ENCODE results near the gene SUPT6H. TPM values are rescaled to one million over a fixed set of nuclear protein-coding genes. Genes with fewer than 3 reads are reported as not detected.

The SUPT6H gene
- total and polyA plus RNA-seq, 9 of the 15 experiments (the other 6 are each of a cell fraction or from before 2014, with no cell fraction given) = 1.7 to 77.7 (median 49.2) TPM

- no peak for TF ChIP-seq BCL6 (CRISPR knock-in tag; IDR thresholded peaks at IDR 0.05)
- TF ChIP-seq PRMT5 (CRISPR knock-in tag; IDR thresholded peaks at IDR 0.05) = no peak
- TF ChIP-seq DNMT1 (IDR thresholded peaks at IDR 0.05) = 0 out of 2 replicates have a peak, but pooled peaks have one; percentile 74
- TF ChIP-seq ETV5 (CRISPR knock-in tag; IDR thresholded peaks at IDR 0.05; ENCODE audit: low read depth) = peak; percentile 56; the same call in 1 of the 2 replicates
- TF ChIP-seq EP300 (IDR thresholded peaks at IDR 0.05; ENCODE audit: low read length) = no peak
- TF ChIP-seq ZNF239 (CRISPR knock-in tag; IDR thresholded peaks at IDR 0.05) = no peak
- no peak for TF ChIP-seq GATA2 (CRISPR knock-in tag; IDR thresholded peaks at IDR 0.05)
- TF ChIP-seq XRCC3 (IDR thresholded peaks at IDR 0.05) = no peak
- TF ChIP-seq CEBPG (CRISPR knock-in tag; IDR thresholded peaks at IDR 0.05) = no peak
- TF ChIP-seq CEBPG (tag; conservative IDR thresholded peaks at IDR 0.05 in 1 of 2, IDR thresholded peaks at IDR 0.05 in 1 of 2) = no peak
- TF ChIP-seq GTF2B (IDR thresholded peaks at IDR 0.05; ENCODE audit: extremely low read depth, insufficient read length) = no peak
- 0 out of 2 replicates have a peak, but pooled peaks have one; percentile 37 for TF ChIP-seq KDM2B (CRISPR knock-in tag; IDR thresholded peaks at IDR 0.05)
- TF ChIP-seq JUND (IDR thresholded peaks at IDR 0.05; ENCODE audit: borderline replicate concordance, low read depth, low read length) = peak; percentile 64
- TF ChIP-seq JUND (tag; IDR thresholded peaks at IDR 0.05; ENCODE audit: borderline replicate concordance, low read depth, low read length) = peak; percentile 9; the same call in 1 of the 3 replicates
- no peak for TF ChIP-seq TCF15 (CRISPR knock-in tag; IDR thresholded peaks at IDR 0.05)
- no peak for TF ChIP-seq ZNF507 (tag; conservative IDR thresholded peaks at IDR 0.05)
- no peak for TF ChIP-seq ZNF121 (CRISPR knock-in tag; conservative IDR thresholded peaks at IDR 0.05)
- no peak for TF ChIP-seq ID3 (CRISPR knock-in tag; IDR thresholded peaks at IDR 0.05)
- TF ChIP-seq ID3 (tag; IDR thresholded peaks at IDR 0.05) = no peak
- no peak for TF ChIP-seq FOSL1 (tag; conservative IDR thresholded peaks at IDR 0.05)
- peak; percentile 78 to 84; a peak in 3 of 4 replicates for TF ChIP-seq SIN3A (IDR thresholded peaks at IDR 0.05; ENCODE audit: borderline replicate concordance in 2 of 2, control insufficient read depth in 1 of 2, low read depth in 2 of 2, low read length in 2 of 2)
- TF ChIP-seq IFI16 (CRISPR knock-in tag; IDR thresholded peaks at IDR 0.05) = no peak
- no peak for TF ChIP-seq ZNF431 (CRISPR knock-in tag; IDR thresholded peaks at IDR 0.05)
- TF ChIP-seq CREB3L1 (IDR thresholded peaks at IDR 0.05; ENCODE audit: borderline replicate concordance, low read depth) = peak; percentile 64; the same call in 1 of the 2 replicates
- no peak for TF ChIP-seq MCM5 (IDR thresholded peaks at IDR 0.05; ENCODE audit: low read depth)
- TF ChIP-seq ARID2 (IDR thresholded peaks at IDR 0.05) = no peak
- TF ChIP-seq NCOA1 (IDR thresholded peaks at IDR 0.05; ENCODE audit: low read depth) = peak; percentile 78; the same call in 1 of the 2 replicates
- TF ChIP-seq CEBPB (tag; IDR thresholded peaks at IDR 0.05) = no peak
These were observed 17.0 kb upstream of the SUPT6H start, which contains the start of gene BLTP2 (continued) for GRCh38 chr17:28644787-28645575.

Data from K562 (cell line).